A673 (cell line): ENCODE data around the gene ARID3B.

Experiments used
- CTCF ChIP-seq: fragments of 300-800, 200-600 bp; sonication (generic); conservative IDR thresholded peaks from 2 replicates; pipeline ENCODE4 v1.5.1; 2017; ENCODE audit warnings: low read depth, mild to moderate bottlenecking, antibody characterized with exemption, low read length, moderate library complexity, mixed read lengths
- EZH2 ChIP-seq: fragments of 200-600 bp; sonication (generic); IDR thresholded peaks from 2 replicates; pipeline ENCODE4 v1.6.1; 2017; ENCODE audit warnings: borderline replicate concordance, low read depth, mild to moderate bottlenecking, mixed read lengths, antibody characterized with exemption, low read length; ENCODE audit not compliant: poor library complexity, severe bottlenecking

GRCh38 chr15:74517096-74517495, 23.9 kb upstream of the ARID3B start:
- TF ChIP-seq CTCF (no peak), EZH2 (no peak)
